Pons (tissue), 1 donor: ENCODE data around the gene SOX21.

ENCODE experiments used
- DNase-seq: peaks from one replicate; pipeline ENCODE4 v3.0.0-alpha.2; 2016; ENCODE audit warnings: low spot score

Gene SOX21

GRCh38 chr13:94709001-94709834 lies 3.1 kb downstream of the SOX21 start:
- DNase-seq, result peak; percentile 46

DNA sequence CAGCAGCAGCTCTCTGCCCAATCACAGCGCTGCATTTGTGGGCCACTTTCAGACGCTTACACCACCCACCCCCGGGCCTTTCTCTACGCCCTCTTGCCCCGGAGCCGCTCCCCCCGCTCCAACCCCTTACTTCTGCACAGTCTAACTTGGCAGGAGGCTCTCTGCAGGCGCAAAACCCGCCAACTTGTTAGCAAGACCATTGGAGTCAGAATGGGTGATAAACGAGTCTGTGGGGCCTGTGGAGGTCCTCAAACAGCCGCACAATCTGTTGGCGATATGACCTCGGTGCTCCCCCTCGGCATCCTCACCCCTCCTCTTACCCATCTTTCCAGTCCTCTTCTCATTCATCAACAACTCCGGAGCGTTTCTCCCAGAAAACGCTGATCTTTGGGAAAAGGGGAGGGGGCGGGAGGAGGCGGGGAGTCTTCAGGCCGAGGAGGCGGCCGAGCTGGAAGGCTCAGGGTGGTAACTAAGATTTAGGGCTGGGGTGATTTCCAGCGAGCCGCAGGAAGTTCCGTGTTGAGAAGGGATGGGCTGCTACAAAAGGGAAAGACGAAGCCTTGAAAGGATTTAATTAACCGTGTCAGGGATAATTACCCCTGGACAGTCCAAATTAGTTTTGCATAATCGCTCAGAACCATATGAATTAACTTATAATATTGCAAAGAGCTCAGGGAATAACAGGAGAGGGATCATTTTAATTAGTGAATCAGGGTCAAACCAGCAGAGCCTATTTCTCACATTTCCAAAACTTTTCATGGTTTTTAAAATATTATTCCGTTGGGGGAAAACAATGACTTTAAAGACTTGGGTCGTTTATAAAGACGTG lies 4.1 kb downstream of the SOX21 start:
- peak; percentile 42 for DNase-seq

DNA sequence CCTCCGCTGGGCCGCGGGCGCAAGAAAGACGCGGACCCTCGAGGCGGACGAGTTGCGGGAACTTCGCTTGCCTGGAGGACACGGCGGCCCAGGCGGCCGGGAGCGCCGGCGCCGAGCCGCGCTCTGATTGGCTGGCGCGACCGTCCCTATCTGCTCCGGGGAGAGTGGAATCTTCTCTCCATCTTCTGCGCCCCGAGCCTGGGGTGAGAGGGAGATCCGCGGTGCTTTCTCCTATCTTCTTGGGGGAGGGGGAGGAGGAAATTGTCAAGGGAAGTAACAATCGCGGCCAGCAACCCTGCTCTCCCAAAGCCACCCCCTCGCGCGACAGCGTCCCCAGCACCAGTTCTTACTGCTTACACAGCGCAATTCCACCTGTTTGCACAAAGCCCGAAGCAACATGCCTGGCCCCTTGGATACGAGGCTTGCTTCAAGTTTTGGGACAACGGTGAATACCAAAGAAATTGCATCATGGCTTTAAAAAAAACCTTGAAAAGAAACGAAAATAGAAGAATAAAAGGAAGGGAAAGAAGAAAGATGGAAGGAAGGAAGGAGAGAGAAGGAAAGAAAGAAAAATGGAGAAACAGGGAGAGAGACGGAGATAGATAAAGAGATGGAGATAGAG lies 4.8 kb downstream of the SOX21 start:
- peak; percentile 56 for DNase-seq

DNA sequence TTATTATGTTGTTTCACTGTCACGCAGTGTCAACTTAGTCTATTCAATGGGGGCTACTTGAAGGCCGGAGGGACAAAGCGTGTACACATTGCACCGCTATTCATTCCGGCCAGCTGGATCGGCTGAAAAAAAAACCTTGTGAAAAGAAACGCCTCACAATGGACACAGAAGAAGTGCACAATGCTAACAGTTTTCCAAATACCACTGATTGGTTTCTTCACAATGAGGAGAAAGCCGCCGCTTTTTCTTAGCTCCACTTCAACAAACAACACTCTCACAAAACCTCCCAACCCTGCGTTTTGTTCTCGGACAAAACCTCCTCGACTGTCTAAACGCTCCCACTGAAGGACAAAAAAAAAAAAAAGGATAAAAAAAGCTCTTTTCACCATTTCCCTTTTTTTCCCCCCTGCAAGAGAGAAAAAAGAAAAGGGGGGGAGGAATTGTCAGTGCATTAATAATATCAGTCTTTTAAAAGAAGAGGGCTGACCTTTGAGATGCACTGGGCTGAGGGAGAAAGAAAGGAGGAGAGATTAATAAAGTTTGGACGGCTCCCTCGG lies 5.4 kb downstream of the SOX21 start:
- DNase-seq, result peak; percentile 94

DNA sequence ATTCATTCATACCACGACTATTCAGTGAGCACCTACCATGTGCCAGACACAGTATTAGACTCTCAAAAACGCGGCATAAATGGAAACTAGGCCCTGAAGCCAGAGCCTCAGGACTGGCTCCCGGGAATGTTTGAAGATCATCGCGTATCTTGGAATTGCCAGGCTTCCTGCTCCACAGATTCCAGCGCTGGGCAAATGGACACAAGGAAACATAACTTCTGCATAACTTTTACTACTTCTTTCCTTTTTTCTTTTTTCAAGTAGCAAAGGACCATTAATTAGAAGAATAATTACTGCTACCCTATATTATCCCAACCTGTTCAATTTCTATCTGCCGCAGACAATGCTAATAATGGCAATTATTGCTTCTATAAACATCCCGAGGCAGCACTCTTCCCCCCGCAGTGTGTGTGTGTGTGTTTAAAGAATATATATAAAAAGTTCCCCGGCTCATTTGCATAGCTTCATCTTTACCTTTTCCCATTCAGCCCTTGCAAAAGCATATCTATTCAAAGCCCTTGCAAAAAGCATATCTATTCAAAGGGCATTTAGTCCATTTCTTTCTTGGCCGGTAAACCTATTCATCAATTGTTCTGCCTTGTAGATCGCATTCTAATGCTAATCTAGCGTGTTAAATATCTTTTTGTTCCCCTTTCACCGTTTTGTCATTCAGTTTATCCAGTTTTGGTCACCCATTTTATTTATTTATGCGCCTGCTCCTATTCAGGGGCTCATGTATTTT lies 6.1 kb downstream of the SOX21 start:
- no peak for DNase-seq

DNA sequence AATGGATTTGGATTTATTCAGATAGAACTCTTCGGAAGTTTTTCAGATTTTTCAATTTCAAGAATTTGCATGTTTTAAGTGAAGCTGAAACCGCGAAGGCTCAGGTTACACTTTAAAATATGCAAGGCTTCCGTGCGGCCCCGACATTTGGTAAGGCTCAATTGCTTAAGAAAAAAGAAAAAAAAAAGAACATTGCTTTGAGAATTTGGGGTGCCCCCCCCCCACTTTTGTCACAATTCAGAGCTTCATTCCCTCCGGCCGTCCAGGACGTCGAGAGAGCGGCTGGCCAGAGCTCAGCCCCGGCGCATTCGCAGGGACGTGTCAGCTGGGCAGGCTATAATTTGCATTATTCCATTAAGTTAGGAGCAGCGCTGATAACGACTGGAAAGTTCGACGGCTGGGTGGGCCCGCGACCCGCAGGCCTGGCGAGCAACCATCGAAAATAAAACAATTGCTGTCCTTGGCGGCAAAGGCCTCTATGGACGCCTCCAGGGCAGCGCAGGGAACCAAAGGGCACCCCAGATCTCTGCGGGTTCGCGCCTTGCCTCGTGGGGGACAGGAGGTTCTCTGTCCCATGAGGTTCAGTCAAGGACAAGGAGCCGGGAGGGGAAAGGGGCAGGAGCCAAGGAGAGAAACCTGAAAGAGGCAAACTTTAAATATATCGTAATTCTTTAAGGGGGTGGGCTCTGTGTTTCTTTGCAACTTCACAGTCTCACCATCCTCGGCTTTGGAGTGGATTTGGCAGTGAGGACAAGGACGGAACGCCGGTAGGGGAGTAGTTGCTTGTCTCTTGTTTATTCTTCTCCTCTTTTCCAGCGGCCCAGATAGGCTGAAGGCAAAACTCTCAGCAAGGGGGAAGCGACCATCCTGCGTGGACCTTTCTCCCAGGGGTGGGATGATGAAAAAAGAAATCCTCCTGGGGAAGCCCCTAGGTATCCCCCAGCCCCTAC lies 7.0 kb downstream of the SOX21 start:
- no peak for DNase-seq

DNA sequence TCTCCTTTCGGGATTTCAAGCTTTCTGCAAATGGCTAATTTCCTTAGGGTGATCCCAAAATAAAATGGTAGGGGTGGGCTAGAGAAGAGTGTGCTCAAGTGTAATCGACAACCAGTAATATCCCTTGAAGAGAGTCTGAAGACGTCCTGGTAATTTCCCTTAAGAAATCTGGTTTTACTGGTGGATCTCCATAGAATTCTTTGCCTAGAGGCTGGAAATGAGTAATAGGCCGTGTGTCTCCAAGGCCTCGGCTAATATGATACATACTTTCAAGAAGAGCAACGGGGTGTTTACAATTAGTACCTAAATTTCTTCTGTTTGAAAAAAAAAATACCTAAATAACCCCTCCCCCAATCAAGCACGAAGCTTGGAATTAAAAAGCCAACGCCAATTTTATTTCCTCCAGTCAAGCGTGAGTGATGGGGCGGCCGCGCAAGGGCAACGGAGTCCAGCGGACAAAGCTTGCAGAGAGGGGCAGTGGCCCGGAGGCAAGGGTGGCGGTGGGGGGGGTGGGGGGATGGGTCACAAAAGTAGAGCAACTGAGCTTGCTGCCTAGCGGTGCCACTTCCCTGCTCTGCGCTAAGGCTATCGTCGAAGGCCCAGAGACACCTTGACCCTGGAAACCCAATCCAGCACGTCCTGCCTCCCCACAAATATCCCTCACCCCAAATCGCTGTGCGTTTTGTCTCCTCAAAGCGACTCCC lies 7.8 kb downstream of the SOX21 start:
- no peak for DNase-seq

- DNase-seq, result no peak
These were observed 8.5 kb downstream of the SOX21 start for GRCh38 chr13:94703721-94704314.

DNA sequence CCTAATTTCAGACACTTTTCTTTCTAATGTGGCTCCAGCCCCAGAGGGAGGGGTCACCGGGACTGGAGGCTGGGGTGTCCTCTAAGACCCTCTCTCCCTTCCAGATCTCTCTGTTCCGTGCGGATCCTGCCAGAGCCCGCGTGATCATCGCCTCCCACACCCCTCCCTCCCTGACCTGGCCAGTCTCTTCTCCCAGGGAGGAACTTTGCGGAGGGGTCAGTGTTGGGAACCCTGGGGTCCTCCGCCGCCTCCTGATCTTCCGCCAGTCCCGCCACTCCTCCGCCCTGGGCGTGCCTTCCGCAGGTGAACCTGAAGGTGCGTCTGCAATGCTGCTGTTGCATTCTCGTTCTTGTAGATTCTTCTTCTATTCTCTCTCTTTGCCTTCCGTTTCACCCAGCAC lies 9.1 kb downstream of the SOX21 start:
- DNase-seq, result no peak

DNA sequence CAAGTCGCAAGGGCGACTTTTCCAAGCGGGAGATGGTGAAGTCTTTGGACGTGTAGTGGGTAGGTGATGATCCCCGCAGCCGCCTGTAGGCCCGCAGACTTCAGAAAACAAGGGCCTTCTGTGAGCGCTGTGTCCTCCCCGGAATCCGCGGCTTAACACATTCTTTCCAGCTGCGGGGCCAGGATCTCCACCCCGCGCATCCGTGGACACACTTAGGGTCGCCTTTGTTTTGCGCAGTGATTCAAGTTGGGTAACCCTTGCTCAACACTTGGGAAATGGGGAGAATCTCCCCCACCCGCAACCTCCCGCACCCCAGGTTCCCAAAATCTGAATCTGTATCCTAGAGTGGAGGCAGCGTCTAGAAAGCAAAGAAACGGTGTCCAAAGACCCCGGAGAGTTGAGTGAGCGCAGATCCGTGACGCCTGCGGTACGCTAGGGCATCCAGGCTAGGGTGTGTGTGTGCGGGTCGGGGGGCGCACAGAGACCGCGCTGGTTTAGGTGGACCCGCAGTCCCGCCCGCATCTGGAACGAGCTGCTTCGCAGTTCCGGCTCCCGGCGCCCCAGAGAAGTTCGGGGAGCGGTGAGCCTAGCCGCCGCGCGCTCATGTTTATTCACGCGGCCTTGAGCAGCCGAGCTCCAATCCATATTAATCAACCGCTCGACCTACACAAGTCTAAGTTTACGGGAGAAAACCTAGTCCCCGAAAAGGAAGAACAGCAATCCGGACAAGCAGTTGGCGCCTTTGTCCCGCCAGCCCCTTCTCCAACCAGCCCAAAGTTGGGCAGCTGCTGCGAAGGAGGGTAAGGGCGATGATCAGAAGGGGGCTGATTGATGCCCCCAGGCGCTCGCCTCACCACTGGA lies 9.9 kb downstream of the SOX21 start:
- DNase-seq, result no peak

GRCh38 chr13:94701313-94702180 lies 10.8 kb downstream of the SOX21 start:
- no peak for DNase-seq

DNA sequence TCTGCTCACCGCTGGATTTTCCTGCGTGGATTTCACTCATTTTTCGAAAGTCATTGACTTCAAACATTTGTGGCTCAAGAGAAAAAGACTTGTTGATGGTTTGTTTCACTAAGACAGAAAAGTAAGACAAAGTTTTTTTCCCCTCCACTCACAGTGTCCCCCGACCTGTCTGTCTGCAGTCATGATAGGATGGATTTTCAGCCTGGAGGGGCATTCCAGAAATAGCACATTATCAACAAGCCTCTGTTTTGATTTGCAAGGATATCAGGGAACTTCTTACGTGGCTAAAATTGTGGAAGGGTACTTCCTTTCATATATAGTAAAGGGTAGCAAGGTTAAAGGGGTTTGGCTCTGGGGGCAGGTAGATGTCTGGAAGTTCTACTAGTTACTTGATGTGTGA lies 11.8 kb downstream of the SOX21 start:
- no peak for DNase-seq

- no peak for DNase-seq
These were observed 12.3 kb downstream of the SOX21 start for GRCh38 chr13:94700051-94700535.

- DNase-seq, result no peak
These were observed 16.2 kb downstream of the SOX21 start for GRCh38 chr13:94696171-94696570.

DNA sequence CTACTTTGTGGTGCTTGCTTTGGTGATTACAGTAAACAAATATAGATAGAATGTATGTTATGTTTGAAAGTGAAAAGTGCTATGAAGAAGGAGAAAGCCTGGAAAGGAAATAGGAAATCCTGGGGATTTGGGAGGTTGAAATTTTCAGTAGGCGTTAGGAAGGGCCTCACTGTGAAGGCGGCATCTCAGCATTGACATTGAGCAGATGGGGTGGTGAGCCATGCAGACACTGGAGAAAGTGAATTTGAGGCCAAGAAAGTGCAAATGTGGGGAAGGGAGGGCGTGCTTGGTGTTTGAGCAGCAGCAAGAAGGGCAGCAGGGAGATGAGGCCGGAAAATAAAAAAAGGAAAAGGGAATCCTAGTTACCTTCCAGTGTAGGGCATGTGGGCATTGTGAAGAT lies 20.3 kb downstream of the SOX21 start:
- no peak for DNase-seq

DNA sequence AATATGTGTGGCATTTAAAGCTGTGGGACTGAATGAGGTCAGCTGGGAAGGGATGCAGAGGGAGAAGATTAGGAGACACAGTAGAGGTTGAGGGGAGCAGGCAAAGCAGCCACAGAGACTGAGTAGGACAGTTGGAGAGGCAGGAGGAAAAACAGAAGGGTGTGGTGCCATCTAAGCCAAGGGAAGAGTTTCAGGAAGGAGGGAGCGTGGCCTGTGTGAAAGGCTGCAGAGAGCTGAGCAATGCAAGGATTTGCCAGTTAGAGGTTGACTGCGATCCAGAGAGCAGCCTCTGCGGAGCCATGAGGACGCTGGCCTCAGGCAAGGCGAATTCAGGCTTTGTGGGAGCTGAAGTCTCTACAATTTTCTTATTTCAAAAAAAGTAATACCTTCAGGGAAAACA lies 28.9 kb downstream of the SOX21 start:
- DNase-seq, result no peak

GRCh38 chr13:94682229-94682628 lies 30.1 kb downstream of the SOX21 start:
- DNase-seq, result no peak
